ENCODE results near the gene GARS1. TPM values are rescaled to one million over a fixed set of nuclear protein-coding genes. Genes with fewer than 3 reads are reported as not detected.

The GARS1 gene
- polyA plus RNA-seq, 3 donors, result 46.0 to 68.4 (median 48.6) TPM

DNA sequence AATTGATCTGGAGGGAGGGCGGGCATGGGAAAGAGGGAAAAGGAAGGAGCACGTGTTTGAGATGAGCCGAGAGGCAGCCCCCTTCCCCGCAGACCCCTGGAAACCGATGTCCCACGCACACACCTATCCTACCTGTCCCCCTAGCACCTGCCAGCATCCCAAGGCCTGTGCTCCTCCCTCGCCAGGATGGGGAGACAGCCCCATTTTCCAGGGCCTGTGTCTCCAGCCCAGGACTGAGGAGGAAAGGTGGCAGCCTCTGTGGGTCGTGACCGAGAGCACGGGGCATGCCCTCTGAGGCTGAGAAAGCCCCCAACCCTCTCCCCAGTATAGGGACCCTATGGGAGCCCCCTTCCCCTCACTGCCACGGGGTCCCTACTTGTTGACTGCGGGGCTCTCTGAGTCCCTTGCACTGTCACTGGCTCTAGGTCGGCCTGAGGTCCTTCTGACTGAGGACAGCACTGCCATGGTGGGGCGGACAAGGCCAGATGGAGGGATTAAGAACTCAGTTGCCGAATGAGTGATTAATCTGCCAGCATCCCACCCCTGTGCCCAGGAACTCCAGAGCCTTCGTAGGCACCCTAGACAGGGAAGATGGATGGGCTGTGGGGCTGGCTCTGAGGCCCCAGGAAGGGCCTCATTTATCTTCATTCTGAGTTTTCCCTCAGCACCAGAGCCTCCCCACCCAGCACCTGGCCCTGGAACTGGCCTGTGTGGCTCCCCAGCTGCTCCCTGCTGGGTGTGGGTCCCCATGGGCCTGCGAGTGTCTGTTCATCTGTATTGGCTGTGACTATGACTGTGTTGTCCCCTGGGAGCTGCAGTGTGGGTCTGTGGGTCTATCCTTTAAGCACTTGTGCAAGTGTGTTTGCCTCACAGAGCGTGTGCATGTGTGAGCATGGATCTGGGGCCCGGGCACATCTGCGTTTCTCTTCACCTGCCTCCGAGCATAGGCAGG lies 61.6 kb downstream of the GARS1 start:
- Histone ChIP-seq H3K79me2 (ENCODE audit: insufficient read depth, low read length) (no peaks in the 10 kb centered on the region), H3K27me3 (ENCODE audit: control insufficient read depth in 2 of 2, insufficient read depth in 2 of 2, low read length in 2 of 2) (no peaks in the 10 kb centered on the region), H4K20me1 (ENCODE audit: insufficient read depth, low read length) (no peaks in the 10 kb centered on the region), H3K4me3 (replicated peaks in 1 of 3; ENCODE audit: low read depth in 2 of 3, low read length in 3 of 3) (no peak overlapping the region), H3K9ac (ENCODE audit: insufficient read depth, low read length, poor library complexity, severe bottlenecking) (no peak overlapping the region), H3K4me1 (ENCODE audit: control insufficient read depth in 1 of 2, insufficient read depth in 2 of 2, low read length in 2 of 2) (no peaks in the 10 kb centered on the region), H3K27ac (ENCODE audit: low read depth in 1 of 2, low read length in 2 of 2) (no peak overlapping the region), H2AFZ (ENCODE audit: insufficient read depth, low read depth, low read length, poor library complexity, severe bottlenecking) (no peak overlapping the region), H3K36me3 (replicated peaks in 1 of 2; ENCODE audit: control insufficient read depth in 1 of 2, insufficient read depth in 2 of 2, low read length in 2 of 2) (no peaks in the 10 kb centered on the region), H3K9me3 (replicated peaks in 1 of 2; ENCODE audit: control insufficient read depth in 1 of 2, insufficient read depth in 1 of 2, low read length in 2 of 2) (no peaks in the 10 kb centered on the region), H3K4me2 (replicated peaks; ENCODE audit: extremely low read depth, low read length, poor library complexity, severe bottlenecking) (no peak overlapping the region)
- Mint-ChIP-seq H3K36me3 (no peaks in the 10 kb centered on the region), H3K27me3 (ENCODE audit: low read depth in 3 of 3) (peaks cover 0 to 1% (median 0%) of the 10 kb centered on the region in 3 donors), H3K4me3 (no peak overlapping the region), H3K27ac (no peak overlapping the region), H3K4me1 (peaks cover 9% of the 10 kb centered on the region), H3K9me3 (peaks cover 0 to 2% (median 0%) of the 10 kb centered on the region in 7 donors)
- intact Hi-C loops (cut with micrococcal nuclease), result no loop called here
- no peak for DNase-seq
- WGBS (ENCODE audit: insufficient coverage), result 91% methylated on average over 13 of the region's 21 CpGs
- TF ChIP-seq, protein P1, sequence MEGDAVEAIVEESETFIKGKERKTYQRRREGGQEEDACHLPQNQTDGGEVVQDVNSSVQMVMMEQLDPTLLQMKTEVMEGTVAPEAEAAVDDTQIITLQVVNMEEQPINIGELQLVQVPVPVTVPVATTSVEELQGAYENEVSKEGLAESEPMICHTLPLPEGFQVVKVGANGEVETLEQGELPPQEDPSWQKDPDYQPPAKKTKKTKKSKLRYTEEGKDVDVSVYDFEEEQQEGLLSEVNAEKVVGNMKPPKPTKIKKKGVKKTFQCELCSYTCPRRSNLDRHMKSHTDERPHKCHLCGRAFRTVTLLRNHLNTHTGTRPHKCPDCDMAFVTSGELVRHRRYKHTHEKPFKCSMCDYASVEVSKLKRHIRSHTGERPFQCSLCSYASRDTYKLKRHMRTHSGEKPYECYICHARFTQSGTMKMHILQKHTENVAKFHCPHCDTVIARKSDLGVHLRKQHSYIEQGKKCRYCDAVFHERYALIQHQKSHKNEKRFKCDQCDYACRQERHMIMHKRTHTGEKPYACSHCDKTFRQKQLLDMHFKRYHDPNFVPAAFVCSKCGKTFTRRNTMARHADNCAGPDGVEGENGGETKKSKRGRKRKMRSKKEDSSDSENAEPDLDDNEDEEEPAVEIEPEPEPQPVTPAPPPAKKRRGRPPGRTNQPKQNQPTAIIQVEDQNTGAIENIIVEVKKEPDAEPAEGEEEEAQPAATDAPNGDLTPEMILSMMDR (IDR thresholded peaks at IDR 0.05), result no peak

DNA sequence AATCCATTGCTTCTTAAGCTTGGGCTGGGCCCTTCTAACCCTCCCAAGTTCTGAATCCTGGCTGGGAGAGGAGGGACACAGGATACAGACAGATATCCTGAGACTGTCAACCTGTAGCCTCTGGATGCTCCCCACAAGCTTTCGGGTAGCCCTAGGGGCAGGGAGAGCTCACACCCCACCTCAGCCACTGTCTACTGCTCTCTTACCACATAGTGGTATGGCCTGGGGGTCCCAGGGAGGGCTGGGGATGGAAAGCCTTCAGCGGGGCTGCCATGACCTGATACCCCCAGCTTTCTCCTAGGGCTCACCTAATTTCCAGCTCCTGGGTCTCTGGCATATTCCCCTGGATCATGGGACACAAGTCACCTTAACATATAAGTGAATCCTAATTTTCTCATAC lies 62.5 kb downstream of the GARS1 start:
- no peak for DNase-seq
- Histone ChIP-seq H3K27ac (ENCODE audit: low read depth in 1 of 2, low read length in 2 of 2) (no peak overlapping the region), H3K27me3 (ENCODE audit: control insufficient read depth in 2 of 2, insufficient read depth in 2 of 2, low read length in 2 of 2) (no peaks in the 10 kb centered on the region), H2AFZ (ENCODE audit: insufficient read depth, low read depth, low read length, poor library complexity, severe bottlenecking) (no peak overlapping the region), H3K79me2 (ENCODE audit: insufficient read depth, low read length) (no peaks in the 10 kb centered on the region), H3K4me1 (ENCODE audit: control insufficient read depth in 1 of 2, insufficient read depth in 2 of 2, low read length in 2 of 2) (no peaks in the 10 kb centered on the region), H3K9me3 (replicated peaks in 1 of 2; ENCODE audit: control insufficient read depth in 1 of 2, insufficient read depth in 1 of 2, low read length in 2 of 2) (no peaks in the 10 kb centered on the region), H3K4me3 (replicated peaks in 1 of 3; ENCODE audit: low read depth in 2 of 3, low read length in 3 of 3) (no peak overlapping the region), H4K20me1 (ENCODE audit: insufficient read depth, low read length) (no peaks in the 10 kb centered on the region), H3K9ac (ENCODE audit: insufficient read depth, low read length, poor library complexity, severe bottlenecking) (no peak overlapping the region), H3K4me2 (replicated peaks; ENCODE audit: extremely low read depth, low read length, poor library complexity, severe bottlenecking) (no peak overlapping the region), H3K36me3 (replicated peaks in 1 of 2; ENCODE audit: control insufficient read depth in 1 of 2, insufficient read depth in 2 of 2, low read length in 2 of 2) (no peaks in the 10 kb centered on the region)
- H3K27ac Mint-ChIP-seq, result no peak overlapping the region
- H3K4me1 Mint-ChIP-seq, result peaks cover 9% of the 10 kb centered on the region
- H3K36me3 Mint-ChIP-seq, result no peaks in the 10 kb centered on the region
- TF ChIP-seq, protein P1 (IDR thresholded peaks at IDR 0.05), result no peak
- H3K4me3 Mint-ChIP-seq, result no peak overlapping the region
- intact Hi-C loops (cut with micrococcal nuclease), result no loop called here
- peaks cover 0 to 2% (median 0%) of the 10 kb centered on the region in 7 donors for H3K9me3 Mint-ChIP-seq
- peaks cover 0 to 3% (median 1%) of the 10 kb centered on the region in 3 donors for H3K27me3 Mint-ChIP-seq (ENCODE audit: low read depth in 3 of 3)
- WGBS (ENCODE audit: insufficient coverage), result 100% methylated on average over 1 of the region's 2 CpGs

Data from CD14-positive monocyte (primary cell).